H9 (cell line): ENCODE measurements around the gene SDE2. TPM values are rescaled to one million over a fixed set of nuclear protein-coding genes. Genes with fewer than 3 reads are reported as not detected.

Experiments
- DNase-seq: peaks from one replicate; pipeline ENCODE4 v3.0.0-alpha.2; 2017
- H2AFZ ChIP-seq: one replicate; pipeline ENCODE4 v1.6.1; 2013; ENCODE audit warnings: mild to moderate bottlenecking, low read length, control low read depth, moderate library complexity
- H2AK5ac ChIP-seq: 2 replicates; pipeline ENCODE4 v1.6.1; 2013; ENCODE audit warnings: low read length, control low read depth, mixed read lengths; ENCODE audit not compliant: insufficient read length
- H2BK120ac ChIP-seq: one replicate; pipeline ENCODE4 v1.6.1; 2013; ENCODE audit warnings: low read depth, mild to moderate bottlenecking, low read length, control low read depth, inconsistent platforms; ENCODE audit not compliant: poor library complexity, severe bottlenecking
- H2BK12ac ChIP-seq: 2 replicates; pipeline ENCODE4 v1.6.1; 2013; ENCODE audit warnings: low read length, control low read depth, mixed read lengths, low read depth; ENCODE audit not compliant: insufficient read length
- H2BK15ac ChIP-seq: 2 replicates; pipeline ENCODE4 v1.6.1; 2013; ENCODE audit warnings: low read depth, low read length, control low read depth
- H2BK20ac ChIP-seq: one replicate; pipeline ENCODE4 v1.6.1; 2013; ENCODE audit warnings: low read depth, mild to moderate bottlenecking, low read length, control low read depth, inconsistent platforms; ENCODE audit not compliant: poor library complexity, severe bottlenecking
- H2BK5ac ChIP-seq: 2 replicates; pipeline ENCODE4 v1.6.1; 2013; ENCODE audit warnings: low read length, control low read depth, mixed read lengths; ENCODE audit not compliant: insufficient read length
- H3K14ac ChIP-seq: 2 replicates; pipeline ENCODE4 v1.6.1; 2013; ENCODE audit warnings: low read length, control low read depth; ENCODE audit not compliant: insufficient read depth
- H3K18ac ChIP-seq: 2 replicates; pipeline ENCODE4 v1.6.1; 2013; ENCODE audit warnings: low read depth, mild to moderate bottlenecking, mixed read lengths, low read length, control low read depth; ENCODE audit not compliant: insufficient read length
- H3K23ac ChIP-seq: 2 replicates; pipeline ENCODE4 v1.6.1; 2013; ENCODE audit warnings: low read length, control low read depth, mixed read lengths, low read depth; ENCODE audit not compliant: insufficient read length
- H3K23me2 ChIP-seq: 2 replicates; pipeline ENCODE4 v1.6.1; 2013; ENCODE audit warnings: low read depth, mild to moderate bottlenecking, mixed read lengths, low read length, control low read depth; ENCODE audit not compliant: insufficient read length, poor library complexity, severe bottlenecking
- H3K27ac ChIP-seq: 2 replicates; pipeline ENCODE4 v1.5.1; 2013; ENCODE audit warnings: low read length, control low read depth, mixed read lengths, low read depth; ENCODE audit not compliant: insufficient read length
- H3K27me3 ChIP-seq: 2 replicates; pipeline ENCODE4 v1.6.1; 2013; ENCODE audit warnings: low read length, control low read depth, inconsistent platforms; ENCODE audit not compliant: insufficient read depth
- H3K4ac ChIP-seq: 2 replicates; pipeline ENCODE4 v1.6.1; 2013; ENCODE audit warnings: low read depth, mild to moderate bottlenecking, control low read depth, inconsistent platforms, low read length, moderate library complexity
- H3K4me1 ChIP-seq: 2 replicates; pipeline ENCODE4 v1.6.1; 2013; ENCODE audit warnings: low read length, control low read depth, inconsistent platforms; ENCODE audit not compliant: insufficient read depth
- H3K4me2 ChIP-seq: 2 replicates; pipeline ENCODE4 v1.6.1; 2013; ENCODE audit warnings: low read length, control low read depth, mixed read lengths; ENCODE audit not compliant: insufficient read length, insufficient read depth
- H3K56ac ChIP-seq: 2 replicates; pipeline ENCODE4 v1.6.1; 2013; ENCODE audit warnings: low read depth, mild to moderate bottlenecking, mixed read lengths, low read length, control low read depth; ENCODE audit not compliant: insufficient read length
- H3K79me1 ChIP-seq: 2 replicates; pipeline ENCODE4 v1.6.1; 2013; ENCODE audit warnings: low read depth, mild to moderate bottlenecking, moderate library complexity, low read length, control low read depth, inconsistent platforms; ENCODE audit not compliant: insufficient read depth, poor library complexity, severe bottlenecking
- H3K79me2 ChIP-seq: 2 replicates; pipeline ENCODE4 v1.6.1; 2013; ENCODE audit warnings: low read length, control low read depth, inconsistent platforms; ENCODE audit not compliant: insufficient read depth
- H3K9ac ChIP-seq: 2 replicates; pipeline ENCODE4 v1.6.1; 2013; ENCODE audit warnings: low read length, control low read depth, mixed read lengths; ENCODE audit not compliant: insufficient read length; ENCODE audit errors: extremely low read depth
- H3K9me3 ChIP-seq: one replicate; pipeline ENCODE4 v1.6.1; 2013; ENCODE audit warnings: low read depth, low read length, inconsistent platforms; ENCODE audit not compliant: control insufficient read depth
- H3T11ph ChIP-seq: one replicate; pipeline ENCODE4 v1.6.1; 2013; ENCODE audit warnings: mild to moderate bottlenecking, low read length, control low read depth, inconsistent platforms
- H4K20me1 ChIP-seq: one replicate; pipeline ENCODE4 v1.6.1; 2013; ENCODE audit not compliant: control insufficient read depth, insufficient read length, insufficient read depth
- H4K5ac ChIP-seq: 2 replicates; pipeline ENCODE4 v1.6.1; 2013; ENCODE audit warnings: low read depth, mild to moderate bottlenecking, mixed read lengths, low read length, control low read depth; ENCODE audit not compliant: insufficient read length
- H4K8ac ChIP-seq: replicated peaks from 2 replicates; pipeline ENCODE4 v1.6.1; 2013; ENCODE audit warnings: low read length, control low read depth, mixed read lengths, low read depth; ENCODE audit not compliant: insufficient read length
- H4K91ac ChIP-seq: 2 replicates; pipeline ENCODE4 v1.6.1; 2013; ENCODE audit warnings: low read depth, mild to moderate bottlenecking, moderate library complexity, mixed read lengths, low read length, control low read depth; ENCODE audit not compliant: insufficient read length
- H3K27ac Mint-ChIP-seq, 3 experiments: 2 replicates in 2 of 3; 3 replicates in 1 of 3; pipeline ENCODE4 v1.8.0; 2020 to 2021; ENCODE audit warnings: mixed read lengths in 3 of 3, mild to moderate bottlenecking in 1 of 3, moderate library complexity in 1 of 3
- H3K27me3 Mint-ChIP-seq: 2 replicates; pipeline ENCODE4 v1.8.0; 2021; ENCODE audit warnings: low read depth, mild to moderate bottlenecking, moderate library complexity, mixed read lengths
- H3K36me3 Mint-ChIP-seq, 3 experiments: 2 replicates in 2 of 3; 3 replicates in 1 of 3; pipeline ENCODE4 v1.8.0; 2020 to 2021; ENCODE audit warnings: low read depth in 3 of 3, mixed read lengths in 3 of 3; ENCODE audit not compliant: insufficient read depth in 1 of 3
- H3K4me1 Mint-ChIP-seq, 2 experiments: 2 replicates each; pipeline ENCODE4 v1.8.0; 2020; ENCODE audit warnings: mixed read lengths in 2 of 2
- H3K4me3 Mint-ChIP-seq, 2 experiments: 2 replicates in 1 of 2; 3 replicates in 1 of 2; pipeline ENCODE4 v1.8.0; 2020 to 2021; ENCODE audit warnings: mild to moderate bottlenecking in 2 of 2, mixed read lengths in 2 of 2, moderate library complexity in 1 of 2
- H3K9me3 Mint-ChIP-seq, 2 experiments: 2 replicates in 1 of 2; 3 replicates in 1 of 2; pipeline ENCODE4 v1.8.0; 2020; ENCODE audit warnings: mild to moderate bottlenecking in 2 of 2, mixed read lengths in 2 of 2, moderate library complexity in 1 of 2
- CTCF ChIP-seq: fragments of 200-600 bp; sonication (generic); conservative IDR thresholded peaks from 3 replicates; pipeline ENCODE4 v1.8.0; 2021; ENCODE audit warnings: antibody characterized with exemption, mild to moderate bottlenecking
- WGBS: extraction: QIAGEN DNeasy Blood & Tissue Kit; methylation state at CpG from one replicate; pipeline ENCODE4 v1.1.7; 2013; ENCODE audit warnings: missing lambda C conversion rate, low lambda C conversion rate, mixed read lengths; ENCODE audit not compliant: insufficient read length; ENCODE audit errors: extremely low coverage; 5-methylcytosine and 5-hydroxymethylcytosine counted together
- total RNA-seq: library from RNA; stranded (reverse); gene quantifications from 2 replicates; pipeline ENCODE4 v1.2.1, GENCODE V29; 2021

Gene SDE2
- total RNA-seq, 1 experiment from 2014 or later, result 20.5 TPM

GRCh38 chr1:225961659-225962439 is 37.3 kb downstream of the SDE2 start:
- Histone ChIP-seq H3K23ac (no peak overlapping the region), H3K79me2 (no peaks in the 10 kb centered on the region), H3K18ac (no peak overlapping the region), H3K56ac (no peak overlapping the region), H4K5ac (no peak overlapping the region), H4K8ac (no peak overlapping the region), H3K27me3 (no peaks in the 10 kb centered on the region), H3K23me2 (no peaks in the 10 kb centered on the region), H2AFZ (no peak overlapping the region), H2AK5ac (no peak overlapping the region), H3K4me1 (no peaks in the 10 kb centered on the region), H2BK15ac (no peak overlapping the region), H2BK20ac (no peak overlapping the region), H3K27ac (no peak overlapping the region), H3T11ph (no peak overlapping the region), H3K9ac (no peak overlapping the region), H2BK120ac (no peak overlapping the region), H2BK12ac (no peak overlapping the region), H3K4me2 (no peak overlapping the region), H4K91ac (no peak overlapping the region), H4K20me1 (no peaks in the 10 kb centered on the region), H3K9me3 (no peaks in the 10 kb centered on the region), H3K4ac (no peak overlapping the region), H3K14ac (no peak overlapping the region), H2BK5ac (no peak overlapping the region), H3K79me1 (no peaks in the 10 kb centered on the region)
- H3K4me3 Mint-ChIP-seq, result no peak overlapping the region; a peak in 2 of 5 replicates
- WGBS, result no CpG with 5 or more reads among the region's 20 CpGs
- TF ChIP-seq CTCF, result no peak
- no peak overlapping the region; a peak in 1 of 7 replicates for H3K27ac Mint-ChIP-seq
- 0 out of 4 replicates have a peak, but pooled peaks cover 0 to 1% of the 10 kb centered on the region in 2 experiments for H3K4me1 Mint-ChIP-seq
- H3K36me3 Mint-ChIP-seq, result no peaks in the 10 kb centered on the region
- no peak for DNase-seq
- H3K9me3 Mint-ChIP-seq, result no peaks in the 10 kb centered on the region
- H3K27me3 Mint-ChIP-seq, result no peaks in the 10 kb centered on the region; the same call in 1 of the 2 replicates
